Stomach (tissue), 9 donors: ENCODE measurements around the gene ZNF444. TPM values are rescaled to one million over a fixed set of nuclear protein-coding genes. Genes with fewer than 3 reads are reported as not detected.
"Not testable (repeated sequence)": the region's sequence is repeated elsewhere in the genome, so short reads cannot be mapped to it uniquely, and the experiment has no call there.

ENCODE experiments used
- DNase-seq, 2 donors: peaks; one replicate each; pipeline versions ENCODE4 v3.0.0 to v3.0.0-alpha.2; 2013 to 2019
- H3K27ac ChIP-seq, 5 donors: fragments of 200-600 bp in 4 of 5; sonication (generic) in 4 of 5; one replicate each; pipeline ENCODE4 v1.5.1; 2013 to 2019; ENCODE audit warnings: mild to moderate bottlenecking in 1 of 5, moderate library complexity in 1 of 5
- H3K27me3 ChIP-seq, 3 donors: fragments of 200-600 bp; sonication (generic); one replicate each; pipeline ENCODE4 v1.5.1; 2017 to 2019; ENCODE audit warnings: mixed run types in 1 of 3
- H3K36me3 ChIP-seq, 4 donors: fragments of 200-600 bp; sonication (generic); 1 replicate in 3 of 4; 2 replicates in 1 of 4; pipeline ENCODE4 v1.5.1; 2016 to 2019
- H3K4me1 ChIP-seq, 4 donors: fragments of 200-600 bp; sonication (generic); one replicate each; pipeline ENCODE4 v1.5.1; 2016 to 2019
- H3K4me3 ChIP-seq, 4 donors: fragments of 200-600 bp; sonication (generic) in 3 of 4; one replicate each; pipeline ENCODE4 v1.5.1; 2016 to 2019; ENCODE audit warnings: mild to moderate bottlenecking in 1 of 4
- H3K9me3 ChIP-seq, 4 donors: fragments of 200-600 bp; sonication (generic); one replicate each; pipeline ENCODE4 v1.5.1; 2016 to 2019
- CTCF ChIP-seq, 7 experiments: fragments of 450-650 bp in 4 of 7; fragments of 200-600 bp in 3 of 7; sonication (generic) in 3 of 7; IDR thresholded peaks; one replicate each; pipeline ENCODE4 v1.5.1; 2016 to 2019; ENCODE audit warnings: antibody characterized with exemption in 7 of 7, control low read depth in 2 of 7, mild to moderate bottlenecking in 1 of 7
- EP300 ChIP-seq: sonication (generic); formaldehyde crosslinking; IDR thresholded peaks from one replicate; pipeline ENCODE4 v1.6.1; 2017; ENCODE audit warnings: antibody characterized with exemption
- POLR2A ChIP-seq, 4 donors: fragments of 450-650 bp; IDR thresholded peaks; one replicate each; pipeline ENCODE4 v1.6.1; 2016; ENCODE audit warnings: antibody characterized with exemption in 4 of 4, control low read depth in 2 of 4, mild to moderate bottlenecking in 1 of 4, moderate library complexity in 1 of 4
- POLR2AphosphoS5 ChIP-seq, 3 donors: sonication (generic); formaldehyde crosslinking; IDR thresholded peaks; one replicate each; pipeline ENCODE4 v1.6.1; 2016; ENCODE audit warnings: antibody characterized with exemption in 3 of 3
- WGBS, 5 donors: extraction: QIAGEN DNeasy Blood & Tissue Kit in 3 of 5; methylation state at CpG; one replicate each; pipeline versions ENCODE4 v1.1.5 to v1.1.7; 2013 to 2018; 5-methylcytosine and 5-hydroxymethylcytosine counted together
- intact Hi-C: fragments of 100-400 bp; cut with DNase I; formaldehyde crosslinking; loops from one replicate; pipeline ENCODE4 v1.15.1; 2023; ENCODE audit warnings: low total_unique reads
- polyA plus RNA-seq, 3 donors: library from polyadenylated mRNA; stranded (reverse); fragments of 200-250 nt; gene quantifications; one replicate each; pipeline ENCODE4 v1.2.3, GENCODE V29; 2013
- total RNA-seq, 5 donors: library from RNA; depleted of rRNA; stranded (reverse); fragments of >200 nt; gene quantifications; one replicate each; pipeline versions ENCODE4 v1.1.0 to v1.2.3, GENCODE V29; 2014 to 2016
- donor health status: healthy with polysubstance abuse.
- donor health status: Bipolar disorder and iron deficiency.
- donor health status: healthy.

Gene ZNF444
- total and polyA plus RNA-seq, 8 donors, result 13.4 to 77.0 (median 48.7) TPM

GRCh38 chr19:56094449-56094848 lies 46.6 kb upstream of the ZNF444 start:
- WGBS, 5 donors, result 81 to 97% (median 84%) methylated on average over 9 of the region's 9 CpGs

GRCh38 chr19:56096665-56097064 lies 44.4 kb upstream of the ZNF444 start:
- Histone ChIP-seq H3K27ac (no peak overlapping the region), H3K9me3 (no peaks in the 10 kb centered on the region), H3K36me3 (peaks cover 18 to 84% (median 77%) of the 10 kb centered on the region in 4 donors), H3K27me3 (no peaks in the 10 kb centered on the region), H3K4me1 (peaks cover 0 to 22% (median 16%) of the 10 kb centered on the region in 4 donors), H3K4me3 (no peak overlapping the region)
- intact Hi-C loops, result loop anchor here (5.0 kb wide), 1 partner anchor 66 kb away; no protein-coding TSS in a partner anchor
- TF ChIP-seq POLR2A (IDR thresholded peaks at IDR 0.05), result no peak
- no peak for TF ChIP-seq EP300
- TF ChIP-seq CTCF (IDR thresholded peaks at IDR 0.05), result no peak
- TF ChIP-seq POLR2AphosphoS5 (IDR thresholded peaks at IDR 0.05), result no peak
- 48 to 70% (median 63%) methylated on average over 13 of the region's 13 CpGs for WGBS, 5 donors
- no peak for DNase-seq

More at GRCh38 chr19:56094449-56094848, 46.6 kb upstream of the ZNF444 start:
- intact Hi-C loops, result no loop called here
- TF ChIP-seq POLR2A (IDR thresholded peaks at IDR 0.05) (no peak), POLR2AphosphoS5 (IDR thresholded peaks at IDR 0.05) (no peak), CTCF (IDR thresholded peaks at IDR 0.05) (no peak), EP300 (no peak)
- Histone ChIP-seq H3K27ac (no peak overlapping the region), H3K27me3 (no peaks in the 10 kb centered on the region), H3K9me3 (no peaks in the 10 kb centered on the region), H3K36me3 (peaks cover 18 to 87% (median 79%) of the 10 kb centered on the region in 4 donors), H3K4me1 (peaks cover 0 to 39% (median 25%) of the 10 kb centered on the region in 4 donors), H3K4me3 (no peak overlapping the region)
- DNase-seq, result no peak

- Histone ChIP-seq H3K27ac (no peak overlapping the region), H3K4me3 (no peak overlapping the region), H3K4me1 (peaks cover 0 to 20% (median 15%) of the 10 kb centered on the region in 4 donors), H3K27me3 (no peaks in the 10 kb centered on the region), H3K36me3 (peaks cover 24 to 91% (median 84%) of the 10 kb centered on the region in 4 donors), H3K9me3 (no peaks in the 10 kb centered on the region)
- intact Hi-C loops, result loop anchor here (5.0 kb wide), 1 partner anchor 65 kb away; no protein-coding TSS in a partner anchor
- WGBS, 5 donors, result 61 to 86% (median 79%) methylated on average over 23 of the region's 23 CpGs
- TF ChIP-seq POLR2AphosphoS5 (IDR thresholded peaks at IDR 0.05), result no peak
- no peak for TF ChIP-seq POLR2A (IDR thresholded peaks at IDR 0.05)
- TF ChIP-seq CTCF (IDR thresholded peaks at IDR 0.05), result no peak
- no peak for TF ChIP-seq EP300
- DNase-seq, result no peak
These were observed 43.8 kb upstream of the ZNF444 start for GRCh38 chr19:56097306-56097705.

GRCh38 chr19:56097776-56098175 lies 43.3 kb upstream of the ZNF444 start:
- Histone ChIP-seq H3K36me3 (peaks cover 28 to 93% (median 88%) of the 10 kb centered on the region in 4 donors), H3K27me3 (no peaks in the 10 kb centered on the region), H3K27ac (no peak overlapping the region), H3K4me3 (no peak overlapping the region), H3K4me1 (peaks cover 0 to 24% (median 15%) of the 10 kb centered on the region in 4 donors), H3K9me3 (no peaks in the 10 kb centered on the region)
- intact Hi-C loops, result loop anchor here (5.0 kb wide), 1 partner anchor 65 kb away; no protein-coding TSS in a partner anchor
- no peak for TF ChIP-seq POLR2A (IDR thresholded peaks at IDR 0.05)
- DNase-seq, result no peak
- 86 to 92% (median 89%) methylated on average over 2 to 7 of the region's 7 CpGs for WGBS, 5 donors

GRCh38 chr19:56098237-56098636 lies 42.9 kb upstream of the ZNF444 start:
- H3K27ac ChIP-seq, DNase-seq, H3K4me3 ChIP-seq, H3K9me3 ChIP-seq, H3K27me3 ChIP-seq: not testable (repeated sequence)
- Histone ChIP-seq H3K36me3 (peaks cover 30 to 93% (median 88%) of the 10 kb centered on the region in 4 donors), H3K4me1 (peaks cover 0 to 27% (median 17%) of the 10 kb centered on the region in 4 donors)
- intact Hi-C loops, result loop anchor here (5.0 kb wide), 1 partner anchor 64 kb away; no protein-coding TSS in a partner anchor
- WGBS, 5 donors, result 93 to 97% (median 96%) methylated on average over 12 to 21 of the region's 21 CpGs
